ENCODE data around the gene NAV1. TPM values are rescaled to one million over a fixed set of nuclear protein-coding genes. Genes with fewer than 3 reads are reported as not detected.
A peak's percentile ranks its signal among the peaks of the same experiment; 100 is the strongest.

The NAV1 gene
- total RNA-seq, 2 donors from 2014 or later: 13.1 to 29.1 TPM

DNA sequence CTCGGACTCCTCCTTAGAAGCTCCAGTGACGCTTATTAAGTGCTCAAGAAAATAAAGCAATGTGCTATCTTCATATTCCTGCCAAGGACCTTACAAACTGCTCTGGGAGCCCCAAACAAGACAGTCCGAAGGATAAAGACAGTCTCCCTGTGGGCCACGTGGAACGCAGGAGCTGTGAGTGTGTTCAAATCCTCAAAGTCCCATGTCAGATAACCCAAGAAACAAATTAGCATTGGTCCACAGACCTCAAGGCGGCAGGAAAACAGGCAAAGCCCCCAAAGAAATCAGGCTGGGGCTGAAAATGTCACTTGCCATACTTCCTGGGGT lies 3.0 kb upstream of the NAV1 start:
- intact Hi-C loops (cut with DNase I): no loop called here
- DNase-seq (ENCODE audit: low spot score): no peak
- 58% methylated on average over 6 of the region's 6 CpGs for WGBS
- H3K4me1 ChIP-seq (replicated peaks): peaks cover 3% of the 10 kb centered on the region
- no peaks in the 10 kb centered on the region for H3K9me3 ChIP-seq
- no peaks in the 10 kb centered on the region for H3K27me3 ChIP-seq (replicated peaks; ENCODE audit: insufficient read depth)
- peak overlapping the region; percentile 11 to 68 for H3K27ac ChIP-seq
- H3K36me3 ChIP-seq: no peaks in the 10 kb centered on the region
- no peak overlapping the region for H3K4me3 ChIP-seq
- TF ChIP-seq, protein P1, sequence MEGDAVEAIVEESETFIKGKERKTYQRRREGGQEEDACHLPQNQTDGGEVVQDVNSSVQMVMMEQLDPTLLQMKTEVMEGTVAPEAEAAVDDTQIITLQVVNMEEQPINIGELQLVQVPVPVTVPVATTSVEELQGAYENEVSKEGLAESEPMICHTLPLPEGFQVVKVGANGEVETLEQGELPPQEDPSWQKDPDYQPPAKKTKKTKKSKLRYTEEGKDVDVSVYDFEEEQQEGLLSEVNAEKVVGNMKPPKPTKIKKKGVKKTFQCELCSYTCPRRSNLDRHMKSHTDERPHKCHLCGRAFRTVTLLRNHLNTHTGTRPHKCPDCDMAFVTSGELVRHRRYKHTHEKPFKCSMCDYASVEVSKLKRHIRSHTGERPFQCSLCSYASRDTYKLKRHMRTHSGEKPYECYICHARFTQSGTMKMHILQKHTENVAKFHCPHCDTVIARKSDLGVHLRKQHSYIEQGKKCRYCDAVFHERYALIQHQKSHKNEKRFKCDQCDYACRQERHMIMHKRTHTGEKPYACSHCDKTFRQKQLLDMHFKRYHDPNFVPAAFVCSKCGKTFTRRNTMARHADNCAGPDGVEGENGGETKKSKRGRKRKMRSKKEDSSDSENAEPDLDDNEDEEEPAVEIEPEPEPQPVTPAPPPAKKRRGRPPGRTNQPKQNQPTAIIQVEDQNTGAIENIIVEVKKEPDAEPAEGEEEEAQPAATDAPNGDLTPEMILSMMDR (IDR thresholded peaks at IDR 0.05): no peak
- no peak for TF ChIP-seq POLR2A (IDR thresholded peaks at IDR 0.05)

DNA sequence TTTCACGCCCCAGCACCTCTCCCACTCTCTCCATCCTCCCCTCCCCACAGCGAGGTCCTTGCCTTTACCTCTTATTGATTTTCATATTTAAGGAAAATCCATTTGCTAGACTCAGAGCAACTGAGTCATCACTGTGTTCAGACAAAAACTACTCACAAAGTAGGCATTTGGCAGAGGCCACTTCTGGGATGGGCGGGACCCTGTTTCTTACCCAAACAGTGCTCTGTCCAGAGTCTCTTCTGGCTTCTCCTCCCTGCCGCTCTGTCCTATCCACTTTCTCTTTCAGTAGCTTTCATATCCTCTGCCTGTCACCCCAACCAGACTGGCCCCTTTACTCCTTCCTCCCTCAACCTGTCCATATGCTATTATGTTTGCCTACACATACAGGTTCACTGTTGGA lies 2.4 kb upstream of the NAV1 start:
- 57% methylated on average over 4 of the region's 4 CpGs for WGBS
- H3K27ac ChIP-seq: peak overlapping the region; percentile 11 to 68
- peaks cover 3% of the 10 kb centered on the region for H3K4me1 ChIP-seq (replicated peaks)
- intact Hi-C loops (cut with DNase I): no loop called here
- DNase-seq (ENCODE audit: low spot score): no peak
- H3K4me3 ChIP-seq: no peak overlapping the region
- no peaks in the 10 kb centered on the region for H3K36me3 ChIP-seq
- no peaks in the 10 kb centered on the region for H3K9me3 ChIP-seq
- TF ChIP-seq POLR2AphosphoS5 (IDR thresholded peaks at IDR 0.05): no peak
- TF ChIP-seq POLR2A (IDR thresholded peaks at IDR 0.05): no peak
- TF ChIP-seq, protein P1 (IDR thresholded peaks at IDR 0.05): no peak
- no peaks in the 10 kb centered on the region for H3K27me3 ChIP-seq (replicated peaks; ENCODE audit: insufficient read depth)

DNA sequence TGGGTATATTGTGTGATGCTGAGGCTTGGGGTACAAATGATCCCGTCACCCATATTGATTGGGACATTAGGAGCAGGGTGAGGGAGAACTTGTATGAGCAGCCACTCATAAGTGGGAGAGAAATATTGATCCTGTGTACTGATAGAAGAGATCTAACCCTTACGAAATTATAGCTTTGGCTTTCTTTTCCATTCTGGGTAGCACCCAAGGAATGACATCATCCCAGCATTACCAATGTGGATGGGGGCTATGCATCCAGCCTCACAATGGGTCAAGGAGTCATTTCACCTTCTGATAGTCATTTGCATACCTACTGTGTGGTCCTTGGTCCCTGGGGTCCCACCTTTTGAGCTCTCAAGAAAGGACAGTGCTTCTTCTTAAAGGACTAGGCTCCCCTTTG lies 1.9 kb upstream of the NAV1 start:
- no peaks in the 10 kb centered on the region for H3K9me3 ChIP-seq
- H3K4me1 ChIP-seq (replicated peaks): peaks cover 3% of the 10 kb centered on the region
- H3K27ac ChIP-seq: peak overlapping the region; percentile 11 to 68
- no peaks in the 10 kb centered on the region for H3K27me3 ChIP-seq (replicated peaks; ENCODE audit: insufficient read depth)
- DNase-seq (ENCODE audit: low spot score): no peak
- 80% methylated on average over 2 of the region's 2 CpGs for WGBS
- intact Hi-C loops (cut with DNase I): no loop called here
- H3K4me3 ChIP-seq: no peak overlapping the region
- TF ChIP-seq, protein P1 (IDR thresholded peaks at IDR 0.05): no peak
- TF ChIP-seq POLR2AphosphoS5 (IDR thresholded peaks at IDR 0.05) (no peak), POLR2A (IDR thresholded peaks at IDR 0.05) (no peak)
- H3K36me3 ChIP-seq: no peaks in the 10 kb centered on the region

DNA sequence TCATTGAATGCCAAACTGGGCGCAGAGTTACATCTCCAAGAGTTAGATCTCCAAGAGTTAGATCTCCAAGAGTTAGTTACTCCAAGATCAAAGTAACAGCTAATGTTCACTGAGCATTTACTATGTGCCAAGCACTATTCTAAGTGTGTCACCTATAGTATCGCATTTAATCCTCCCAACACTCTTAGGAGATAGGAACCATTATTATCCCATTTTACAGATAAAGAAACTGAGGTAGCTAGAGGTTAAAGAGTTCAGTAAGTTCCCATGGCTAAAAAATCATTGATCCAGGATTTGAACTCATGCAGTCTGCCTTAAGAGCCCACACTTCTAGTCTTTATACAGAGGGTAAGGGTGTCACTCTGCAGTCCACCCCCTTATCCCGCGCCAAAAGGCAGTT lies 1.5 kb upstream of the NAV1 start:
- Histone ChIP-seq H3K27ac (peak overlapping the region in 1 of 2 donors; percentile 68), H3K4me1 (replicated peaks) (peaks cover 3% of the 10 kb centered on the region), H3K27me3 (replicated peaks; ENCODE audit: insufficient read depth) (no peaks in the 10 kb centered on the region), H3K36me3 (no peaks in the 10 kb centered on the region), H3K9me3 (no peaks in the 10 kb centered on the region), H3K4me3 (no peak overlapping the region)
- 96% methylated on average over 4 of the region's 4 CpGs for WGBS
- intact Hi-C loops (cut with DNase I): no loop called here
- no peak for DNase-seq (ENCODE audit: low spot score)
- TF ChIP-seq, protein P1 (IDR thresholded peaks at IDR 0.05): no peak
- no peak for TF ChIP-seq POLR2A (IDR thresholded peaks at IDR 0.05)
- no peak for TF ChIP-seq POLR2AphosphoS5 (IDR thresholded peaks at IDR 0.05)

DNA sequence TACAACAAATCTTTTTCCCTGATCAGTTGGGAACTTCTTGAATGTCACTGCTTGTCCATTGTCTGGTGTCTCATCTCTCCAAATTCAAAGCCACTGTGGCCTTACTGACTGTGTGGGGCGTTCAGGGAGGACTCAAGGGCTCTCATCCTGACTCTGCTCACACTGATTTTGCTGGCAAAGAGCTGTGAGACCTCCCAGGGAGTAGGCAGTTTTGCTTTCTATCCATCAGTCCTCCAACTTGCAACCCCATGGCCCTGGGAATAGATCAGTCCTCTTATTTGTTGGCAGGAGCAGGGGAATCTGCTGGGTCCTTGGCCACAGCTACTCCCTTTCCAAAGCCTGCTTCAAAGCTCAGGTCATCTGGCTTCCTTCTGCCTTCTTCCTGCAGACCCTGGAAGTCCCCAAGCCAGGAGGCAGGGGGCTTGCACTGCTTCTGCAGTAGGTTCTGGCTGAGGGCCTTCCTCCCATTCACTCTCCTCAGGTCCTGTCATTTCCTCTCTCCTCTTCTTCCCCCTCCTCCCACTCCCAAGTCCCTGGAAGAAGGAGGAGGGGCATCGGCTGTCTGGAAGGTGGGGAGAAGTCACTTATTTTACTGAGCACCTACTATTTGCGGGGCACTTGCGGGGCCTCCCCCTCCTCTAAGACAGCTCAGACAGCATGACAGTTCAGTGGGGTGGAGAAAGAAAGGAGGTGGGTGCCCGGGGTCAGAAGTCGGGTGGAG lies 876 bp upstream of the NAV1 start:
- Histone ChIP-seq H3K36me3 (no peaks in the 10 kb centered on the region), H3K27ac (peak overlapping the region; percentile 68 to 75), H3K27me3 (replicated peaks; ENCODE audit: insufficient read depth) (no peaks in the 10 kb centered on the region), H3K9me3 (no peaks in the 10 kb centered on the region), H3K4me3 (peak overlapping the region in 1 of 2 donors; percentile 48), H3K4me1 (replicated peaks) (peaks cover 3% of the 10 kb centered on the region)
- TF ChIP-seq, protein P1 (IDR thresholded peaks at IDR 0.05): no peak
- no peak for TF ChIP-seq POLR2AphosphoS5 (IDR thresholded peaks at IDR 0.05)
- TF ChIP-seq POLR2A (IDR thresholded peaks at IDR 0.05): no peak
- intact Hi-C loops (cut with DNase I): no loop called here
- 44% methylated on average over 6 of the region's 6 CpGs for WGBS
- no peak for DNase-seq (ENCODE audit: low spot score)
